Germinal center (tissue), 1 donor: Measurements from ENCODE around the gene ACOX2.
"Not testable (repeated sequence)": the region's sequence is repeated elsewhere in the genome, so short reads cannot be mapped to it uniquely, and the experiment has no call there.

Experiments used
- DNase-seq: peaks from one replicate; pipeline ENCODE4 v3.0.0; 2012; ENCODE audit warnings: mixed read lengths, low spot score

The ACOX2 gene

DNA sequence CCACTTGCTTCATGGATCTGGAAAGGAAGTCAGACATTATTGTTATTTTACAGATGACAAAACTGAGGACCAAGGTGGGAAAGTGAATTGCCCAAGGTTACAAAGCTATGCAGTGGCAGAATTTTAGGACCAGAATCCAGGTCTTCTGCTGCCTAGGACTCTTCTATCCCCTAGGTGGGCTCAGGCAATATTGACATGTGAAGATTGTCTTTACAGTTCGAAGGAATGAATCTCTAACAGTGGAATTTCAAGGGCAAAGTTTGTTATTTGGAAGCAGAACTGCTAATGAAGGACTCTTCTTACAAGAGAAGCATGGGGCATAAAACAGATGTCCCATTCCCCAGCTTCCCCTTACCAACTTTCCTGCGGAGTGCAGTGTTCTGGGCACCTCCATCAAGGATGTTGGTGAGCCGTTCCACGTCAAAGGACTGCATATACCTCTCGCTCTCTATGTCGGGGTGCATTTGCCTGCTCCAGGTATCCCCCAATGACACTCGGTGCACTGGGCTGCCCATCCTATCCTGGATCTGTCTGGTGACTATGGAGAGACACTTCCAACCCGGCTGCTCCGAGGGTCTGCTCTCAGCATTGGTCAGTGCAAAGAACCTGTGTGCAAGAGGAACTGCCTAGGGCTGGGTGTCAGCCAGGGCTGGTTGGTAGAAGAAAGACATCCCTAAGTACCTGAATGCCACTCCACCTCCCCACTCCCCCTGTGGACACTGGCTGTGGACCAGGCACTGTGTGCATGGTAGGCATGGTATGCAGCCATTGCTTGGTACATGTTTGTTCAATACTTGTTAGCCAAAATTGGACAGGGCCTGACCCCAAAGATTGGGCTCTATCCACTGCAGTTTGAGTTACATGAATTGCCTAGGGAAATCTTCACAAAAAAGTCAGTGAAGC lies 2.1 kb downstream of the ACOX2 start:
- no peak for DNase-seq

DNA sequence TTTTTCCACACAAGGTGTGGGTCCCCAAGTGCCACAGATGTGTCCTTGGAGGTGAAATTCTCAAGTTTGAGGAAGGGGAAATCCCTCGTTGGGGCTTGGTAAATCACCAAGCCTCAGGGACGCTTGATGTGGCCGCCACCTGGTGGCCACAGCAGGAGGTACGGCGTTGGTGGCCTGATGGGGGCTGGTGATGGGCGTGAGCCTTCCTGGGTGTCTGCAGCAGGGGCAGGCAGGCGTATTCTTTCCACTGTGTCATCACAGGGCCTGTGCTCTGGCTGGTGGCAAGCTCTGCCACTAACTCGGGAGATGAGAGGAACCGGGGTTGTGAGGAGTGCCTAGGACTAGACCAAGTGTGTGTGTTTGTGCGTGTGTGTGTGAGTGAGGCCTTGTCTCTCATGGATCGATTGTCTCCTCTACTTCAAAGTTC lies 4.2 kb downstream of the ACOX2 start:
- peak; percentile 92 for DNase-seq

DNA sequence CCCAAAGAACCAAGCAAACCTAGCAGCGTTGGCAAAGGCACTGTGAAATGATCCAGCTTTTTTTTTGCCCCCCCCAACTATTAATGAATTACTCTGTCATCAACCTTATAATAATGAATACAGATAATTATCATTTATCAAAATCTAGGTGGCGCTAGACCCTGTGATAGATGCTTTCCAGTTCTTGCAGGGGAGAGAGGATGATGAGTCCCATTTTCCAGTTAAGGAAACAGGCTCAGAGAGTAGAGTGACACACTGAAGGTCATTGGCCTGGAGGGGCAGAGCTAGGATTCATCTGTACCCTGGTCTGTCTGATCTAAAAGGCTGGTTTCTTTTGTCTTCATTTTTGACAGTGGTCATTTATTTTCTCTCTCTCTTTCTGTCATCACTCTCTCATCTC lies 5.0 kb downstream of the ACOX2 start:
- DNase-seq = no peak

DNA sequence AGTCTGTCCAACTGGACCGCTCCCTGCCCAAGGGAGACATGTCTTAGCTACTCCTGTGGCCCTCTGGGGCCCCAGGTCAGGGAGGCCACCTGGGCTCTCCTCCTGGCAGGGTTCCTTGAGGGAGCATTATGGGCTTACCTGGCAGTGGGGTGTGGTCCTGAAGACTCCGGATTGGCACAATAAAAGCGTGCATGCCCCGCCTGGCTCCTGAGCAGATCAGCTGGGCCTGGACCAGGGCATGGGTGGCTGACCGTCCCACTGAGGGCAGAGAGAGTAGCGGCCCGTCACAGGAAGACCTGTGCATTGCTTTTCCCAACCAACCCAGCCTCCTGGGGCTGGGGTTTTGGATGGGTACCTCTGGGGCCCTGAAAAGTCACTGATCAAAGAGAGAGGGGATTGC lies 5.4 kb downstream of the ACOX2 start:
- no peak for DNase-seq

DNA sequence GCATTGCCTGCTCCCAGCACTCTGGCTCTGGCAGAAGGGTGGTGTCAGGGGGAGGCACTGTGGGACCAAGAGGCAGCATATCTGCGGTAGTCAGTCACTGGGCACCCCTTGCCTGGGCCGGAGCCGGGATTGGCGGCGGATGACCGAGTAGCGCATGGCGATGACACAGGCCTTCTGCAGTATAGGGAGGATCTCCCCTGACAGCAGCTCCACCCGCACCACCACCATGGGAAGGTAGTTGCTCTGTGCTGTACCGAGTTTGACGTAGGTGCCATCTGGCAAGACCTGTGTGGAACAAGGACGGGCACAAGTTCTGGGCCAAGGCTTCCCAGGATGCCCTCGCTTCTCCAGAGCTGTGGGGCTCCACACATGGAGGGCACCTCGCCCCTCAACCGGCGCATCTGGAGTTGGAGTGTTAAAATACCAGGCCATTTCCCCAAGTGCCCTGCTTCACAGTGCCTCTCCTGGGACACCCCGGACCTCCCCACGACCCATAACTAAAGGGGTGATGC lies 6.6 kb downstream of the ACOX2 start:
- no peak for DNase-seq

DNA sequence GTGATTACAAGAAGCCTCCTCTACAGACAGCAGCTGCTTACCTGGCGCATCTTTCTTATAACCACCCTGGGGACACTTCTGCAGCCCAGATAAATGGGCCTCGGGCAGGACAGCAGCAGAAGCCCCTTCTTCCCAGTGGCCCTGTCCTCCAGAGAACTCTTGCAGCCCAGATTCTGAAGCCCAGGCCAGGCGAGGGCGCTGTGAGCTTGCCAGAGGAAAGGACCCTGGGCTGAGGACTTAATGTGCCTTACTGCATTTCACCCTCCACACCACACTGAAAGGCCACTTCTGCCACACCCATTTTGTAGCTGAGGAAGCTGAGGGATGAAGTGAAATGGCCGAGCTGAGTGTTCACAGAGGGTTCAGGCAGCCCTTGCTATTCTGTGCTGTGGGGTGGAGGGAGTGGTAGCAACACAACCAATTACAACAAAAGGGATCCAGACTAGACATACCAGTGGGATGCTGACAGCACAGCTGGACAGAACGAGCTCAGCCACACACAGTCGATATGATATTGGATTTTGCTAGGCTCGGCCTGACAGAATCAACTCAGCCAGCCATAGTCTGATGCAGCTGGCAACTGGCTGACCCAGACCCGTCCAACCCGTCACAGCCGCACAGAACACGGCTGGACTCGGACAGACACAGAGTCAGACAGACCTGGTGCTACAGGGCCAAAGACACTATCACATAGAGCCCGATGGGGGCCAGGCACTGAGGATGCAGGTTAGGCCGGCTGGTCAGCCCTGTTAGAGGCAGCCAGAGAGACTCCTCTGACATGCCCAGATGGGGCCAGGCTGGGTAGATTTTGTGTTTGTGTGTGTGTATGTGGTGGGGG lies 7.3 kb downstream of the ACOX2 start:
- no peak for DNase-seq

DNA sequence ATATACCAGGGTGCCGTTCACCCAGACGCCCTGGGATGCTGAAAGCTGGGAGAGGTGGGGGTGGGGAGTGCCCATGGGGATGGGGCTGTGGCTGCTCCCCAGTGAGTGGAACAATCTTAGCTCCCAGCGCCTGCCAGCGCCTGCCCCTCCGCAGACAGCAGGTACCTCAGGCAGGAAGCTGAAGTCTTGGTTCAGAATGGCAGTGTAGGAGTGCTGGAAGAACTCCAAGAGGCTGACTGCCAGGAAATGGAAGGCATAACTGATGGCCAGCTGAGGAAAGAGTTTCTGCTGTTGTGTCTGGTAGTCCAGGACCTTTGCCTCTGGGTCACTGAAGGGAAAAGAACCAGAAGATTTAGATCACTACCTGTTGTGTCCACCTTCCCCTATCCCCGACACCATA lies 8.4 kb downstream of the ACOX2 start:
- DNase-seq = no peak

DNA sequence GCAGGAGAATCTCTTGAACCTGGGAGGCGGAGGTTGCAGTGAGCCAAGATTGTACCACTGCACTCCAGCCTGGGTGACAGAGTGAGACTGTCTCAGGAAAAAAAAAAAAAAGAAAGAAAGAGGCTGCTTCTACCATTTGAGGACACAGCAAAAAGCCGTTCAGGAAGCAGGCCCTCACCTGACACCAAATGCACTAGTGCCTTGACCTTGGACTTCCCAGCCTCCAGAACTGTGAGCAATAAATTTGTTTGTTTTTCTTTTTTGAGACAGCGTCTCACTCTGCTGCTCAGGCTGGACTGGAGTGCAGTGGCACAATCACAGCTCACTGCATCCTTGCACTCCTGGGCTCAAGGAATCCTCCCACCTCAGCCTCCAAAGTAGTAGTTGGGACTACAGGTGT lies 9.6 kb downstream of the ACOX2 start:
- DNase-seq = not testable (repeated sequence)

DNA sequence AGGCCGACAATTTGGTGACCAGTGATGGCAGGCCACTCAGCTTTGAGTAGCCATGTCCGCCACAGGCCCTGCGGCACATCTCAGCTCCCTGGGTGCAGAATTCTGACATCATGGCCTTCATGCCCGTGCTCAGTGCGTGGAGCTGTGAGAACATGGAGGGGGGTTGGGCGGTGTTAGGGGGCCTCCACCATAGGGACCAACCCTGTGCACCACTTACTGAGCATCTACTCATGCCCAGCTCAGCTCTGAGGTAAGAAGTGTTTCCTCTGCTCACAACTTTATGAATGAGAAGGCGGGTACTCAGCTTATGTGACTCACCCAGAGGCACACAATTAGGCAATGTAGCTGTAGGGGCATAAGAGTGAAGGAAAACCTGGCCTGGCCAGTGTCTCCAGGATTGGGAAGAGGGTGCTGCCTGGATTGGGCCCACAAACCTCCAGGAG lies 10.5 kb downstream of the ACOX2 start:
- no peak for DNase-seq

DNA sequence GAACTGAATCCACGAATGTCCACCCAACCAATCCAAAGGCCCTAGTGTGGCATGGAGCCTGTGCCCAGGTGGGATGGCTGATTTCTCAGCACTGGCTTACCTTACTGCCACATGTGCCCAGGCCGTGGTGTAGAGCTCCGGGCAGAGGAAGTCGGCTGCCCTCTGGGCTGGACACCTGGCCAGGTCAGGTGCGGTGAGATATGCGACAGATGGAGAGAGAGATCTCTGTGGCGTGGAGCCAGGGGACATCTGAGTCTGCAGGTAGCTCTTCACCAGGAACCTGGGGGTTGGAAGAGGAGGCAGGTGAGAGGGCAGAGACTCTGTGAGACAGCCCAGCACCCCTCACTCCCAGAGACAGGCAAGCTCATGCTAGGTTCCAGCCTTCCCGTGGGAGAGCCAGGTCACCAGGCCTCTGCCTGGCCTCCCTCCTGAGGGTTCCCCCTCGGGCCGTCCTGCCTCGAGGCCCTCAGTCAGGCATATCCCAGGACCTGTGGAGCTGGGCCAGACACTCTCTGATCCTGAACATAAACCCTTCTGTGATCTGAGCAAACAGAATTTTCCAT lies 12.6 kb downstream of the ACOX2 start:
- DNase-seq = no peak

DNA sequence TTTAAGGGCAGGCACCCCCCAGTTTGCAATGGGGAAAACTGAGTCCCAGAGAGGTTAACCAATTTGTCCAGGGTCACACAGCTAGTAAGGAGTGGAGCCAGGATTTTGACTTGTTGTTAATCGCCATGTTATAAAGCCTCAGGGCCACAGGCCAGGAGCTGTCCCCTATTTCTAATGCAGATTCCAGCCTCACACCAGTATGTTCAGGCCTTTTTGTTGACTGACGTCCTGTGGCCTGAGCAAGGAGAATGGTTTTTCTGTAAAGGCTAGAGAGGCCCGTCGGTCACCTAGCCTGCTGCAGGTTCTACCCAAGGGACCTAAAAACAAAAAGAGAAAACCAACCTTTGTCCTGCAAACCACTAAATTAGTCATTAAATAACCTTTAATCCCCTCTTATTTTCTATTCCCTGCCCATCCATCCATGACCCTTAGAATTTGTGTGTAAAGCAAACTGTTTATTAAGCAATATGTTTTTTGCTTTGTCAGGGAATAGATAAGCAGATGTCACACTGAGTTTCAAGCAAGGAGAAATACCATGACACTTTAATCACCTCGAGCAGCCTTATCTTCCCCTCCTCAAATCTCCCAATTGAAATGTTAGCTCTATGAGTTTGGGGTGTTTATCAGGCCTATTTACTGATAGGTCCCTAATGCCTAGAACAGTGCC lies 14.1 kb downstream of the ACOX2 start:
- no peak for DNase-seq

DNA sequence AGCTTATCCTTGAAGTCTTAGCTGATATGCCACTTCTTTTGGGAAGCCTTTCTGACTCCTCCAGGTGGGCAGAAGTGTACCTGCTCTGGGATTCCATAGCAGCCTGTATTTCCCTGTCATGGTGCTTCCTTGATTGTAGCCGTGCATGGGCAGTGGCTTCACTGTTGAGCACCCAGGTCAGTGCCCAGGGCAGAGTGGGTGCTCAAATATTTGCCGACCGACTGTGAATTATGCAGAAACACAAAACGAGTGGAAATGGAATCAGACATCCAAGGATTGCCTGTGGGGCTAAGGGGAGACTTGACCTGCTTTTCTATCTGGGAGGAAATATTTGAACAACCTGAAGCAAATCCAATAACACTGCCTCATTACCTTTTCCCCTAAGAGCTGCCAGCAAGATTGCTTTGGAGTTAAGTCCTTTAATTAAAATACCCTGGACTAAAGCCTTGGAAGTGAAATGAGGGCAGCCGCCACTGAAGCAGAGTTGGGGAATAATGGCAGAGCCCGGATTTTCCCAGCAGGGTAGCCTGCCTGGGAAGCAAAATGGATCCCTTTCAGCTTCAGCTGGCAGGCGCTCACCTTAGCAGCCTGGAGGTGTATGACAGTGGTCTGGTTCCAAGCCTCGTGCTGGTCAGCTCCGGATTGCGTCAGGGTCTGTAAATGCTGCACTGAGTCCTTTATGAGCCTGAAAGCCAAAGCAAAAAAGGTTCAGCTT lies 14.9 kb downstream of the ACOX2 start:
- no peak for DNase-seq

DNA sequence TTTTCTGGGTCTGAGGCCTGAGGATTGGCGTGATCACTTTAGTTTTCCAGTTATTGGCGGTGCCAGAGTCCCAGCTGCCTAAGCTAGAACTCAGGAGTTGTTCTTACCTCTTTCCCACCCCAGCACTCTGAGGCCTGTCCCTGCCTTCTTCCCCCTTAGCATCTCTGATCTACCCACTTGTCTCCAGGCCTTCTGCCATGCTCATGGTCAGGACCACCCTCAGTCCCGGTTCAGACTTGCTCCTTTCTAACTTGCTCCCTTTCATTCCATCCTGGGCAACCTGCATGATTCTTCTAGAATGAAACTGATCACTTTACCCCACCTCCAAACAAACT lies 15.7 kb downstream of the ACOX2 start:
- no peak for DNase-seq

DNA sequence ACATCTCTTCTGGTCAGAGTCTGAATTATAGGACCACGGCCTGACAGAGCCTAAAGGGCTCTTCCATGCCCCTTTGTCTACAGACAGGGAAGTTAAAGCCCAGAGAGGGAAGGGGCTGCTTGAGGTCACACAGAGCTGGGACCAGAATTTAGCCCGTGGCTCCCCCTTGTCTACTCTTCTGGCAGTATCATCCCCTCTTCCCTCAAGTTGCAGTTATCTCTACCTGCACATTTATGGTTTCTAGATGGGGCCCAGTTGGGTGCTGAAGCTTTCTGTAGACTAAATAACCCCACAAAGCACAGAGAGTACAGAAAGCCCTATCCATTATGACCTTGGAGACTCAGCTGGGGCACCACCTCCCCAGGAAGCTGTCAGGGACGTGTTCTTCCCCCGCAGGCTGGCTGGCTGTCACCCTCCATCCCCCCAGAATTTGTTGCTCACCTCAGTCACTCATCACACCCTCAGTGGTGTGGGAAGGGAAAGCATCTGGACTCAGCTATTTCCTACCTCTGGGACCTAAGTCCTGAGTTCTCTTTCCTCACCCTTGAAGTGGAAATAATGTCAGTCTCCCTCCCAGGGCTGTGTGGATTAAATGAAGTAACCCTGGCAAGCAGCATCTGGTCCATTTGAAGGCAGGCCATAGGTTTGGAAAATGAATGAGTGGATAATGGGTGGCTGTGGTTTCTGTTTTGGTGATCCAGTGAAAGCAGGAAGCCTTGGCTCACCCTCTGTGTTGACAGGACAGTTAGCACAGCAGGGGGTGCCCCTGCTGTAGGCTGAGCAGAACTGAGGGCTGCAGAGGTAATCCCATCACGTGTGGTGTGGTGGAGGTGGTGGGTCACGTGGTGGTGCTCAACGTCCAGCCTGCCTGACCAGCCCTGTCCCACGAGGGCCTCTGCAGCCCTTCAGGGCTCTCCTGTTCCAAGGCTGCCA lies 16.3 kb downstream of the ACOX2 start:
- no peak for DNase-seq

DNA sequence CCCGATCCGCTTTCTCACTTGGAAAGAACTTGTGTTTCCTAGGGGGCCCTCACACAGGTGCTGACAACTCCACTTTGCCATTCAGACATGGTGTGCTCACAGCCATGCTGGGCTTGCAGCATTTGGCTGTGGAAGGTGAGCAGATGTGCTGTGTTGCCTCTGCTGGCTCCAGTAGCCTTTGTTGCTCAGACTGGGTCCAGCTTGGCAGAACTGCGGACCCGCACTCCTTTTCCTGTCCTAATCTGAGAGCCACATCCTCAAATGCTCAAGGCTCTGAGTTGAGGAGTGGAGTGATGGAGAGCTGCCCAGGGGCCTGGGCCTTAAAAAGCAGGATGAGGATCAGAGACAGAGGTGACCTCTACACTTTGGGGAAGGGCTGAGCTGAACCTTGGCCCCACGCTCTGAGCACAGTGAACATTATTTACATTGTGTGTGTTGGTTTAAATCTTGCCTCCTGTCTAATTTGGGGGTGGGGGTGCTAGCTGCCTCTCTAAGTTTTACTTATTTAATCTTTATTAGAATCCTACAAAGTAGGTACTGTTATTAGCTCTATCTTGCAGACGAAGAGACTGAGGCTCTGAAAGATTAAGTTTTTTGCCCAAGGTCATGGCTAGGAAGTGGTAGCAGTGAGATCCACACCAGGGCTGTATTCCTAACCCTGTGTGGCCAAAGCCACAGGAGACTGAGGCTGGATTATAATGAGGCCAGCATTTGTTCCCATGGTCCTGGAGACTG lies 17.2 kb downstream of the ACOX2 start:
- no peak for DNase-seq

DNA sequence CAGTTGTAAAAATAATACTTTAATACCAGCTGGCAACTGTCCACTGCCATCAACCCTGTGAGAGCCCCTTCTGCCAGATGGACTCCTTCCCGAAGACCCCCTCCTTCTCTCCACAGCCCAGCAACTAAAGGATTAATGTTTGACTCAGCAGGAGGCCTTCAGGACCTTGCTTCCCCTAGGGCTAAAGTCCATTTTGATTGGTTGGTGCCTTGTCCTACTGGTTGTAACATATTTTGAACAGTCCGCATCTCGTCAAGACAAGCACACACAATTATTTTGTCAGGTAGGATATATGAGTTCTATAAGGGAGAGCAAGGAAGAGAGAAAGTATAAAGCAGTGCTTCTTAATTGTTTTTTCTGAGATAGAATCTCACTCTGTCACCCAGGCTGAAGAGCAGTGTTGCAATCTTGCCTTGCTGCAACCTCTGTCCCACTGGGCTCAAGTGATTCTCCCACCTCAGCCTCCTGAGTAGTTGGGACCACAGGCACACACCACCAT lies 18.6 kb downstream of the ACOX2 start:
- no peak for DNase-seq

DNA sequence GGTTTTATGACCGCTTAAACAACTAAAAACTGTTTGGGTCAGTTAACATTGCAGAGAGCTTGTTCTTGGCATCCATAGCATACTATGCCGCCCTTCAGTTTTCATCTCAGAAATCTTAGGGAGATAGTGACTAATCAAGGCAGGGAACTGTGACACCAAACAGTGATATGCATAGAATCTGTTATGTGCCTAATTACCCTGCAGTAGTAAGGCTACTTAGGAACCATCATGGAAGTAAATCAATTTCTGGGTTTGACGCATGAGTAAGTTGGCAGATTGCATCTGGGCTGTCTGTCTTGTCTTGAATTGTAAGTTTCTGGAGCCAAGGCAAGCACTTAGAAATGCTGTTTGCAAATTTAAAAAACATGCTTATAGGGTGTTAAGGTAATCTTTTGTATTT lies 22.6 kb downstream of the ACOX2 start:
- no peak for DNase-seq

DNA sequence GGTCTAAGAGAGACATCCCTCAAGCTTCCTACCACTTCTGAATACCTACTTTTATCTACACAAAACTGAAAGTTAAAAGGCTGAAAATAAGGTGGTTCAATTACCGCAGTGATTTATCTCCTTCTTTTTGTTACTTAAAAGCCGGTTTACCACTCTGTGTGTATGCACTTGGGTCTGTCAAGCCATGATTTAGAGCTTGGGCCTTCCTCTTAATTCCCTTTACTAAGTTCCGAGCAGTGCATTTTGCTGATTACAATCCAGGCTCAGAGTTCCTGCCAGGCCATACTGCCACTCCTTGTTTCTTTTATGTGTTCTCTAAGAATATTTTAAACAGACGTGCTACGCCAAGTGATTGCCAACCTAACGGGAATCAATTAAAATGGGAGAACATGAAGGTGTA lies 28.6 kb downstream of the ACOX2 start:
- DNase-seq = no peak

DNA sequence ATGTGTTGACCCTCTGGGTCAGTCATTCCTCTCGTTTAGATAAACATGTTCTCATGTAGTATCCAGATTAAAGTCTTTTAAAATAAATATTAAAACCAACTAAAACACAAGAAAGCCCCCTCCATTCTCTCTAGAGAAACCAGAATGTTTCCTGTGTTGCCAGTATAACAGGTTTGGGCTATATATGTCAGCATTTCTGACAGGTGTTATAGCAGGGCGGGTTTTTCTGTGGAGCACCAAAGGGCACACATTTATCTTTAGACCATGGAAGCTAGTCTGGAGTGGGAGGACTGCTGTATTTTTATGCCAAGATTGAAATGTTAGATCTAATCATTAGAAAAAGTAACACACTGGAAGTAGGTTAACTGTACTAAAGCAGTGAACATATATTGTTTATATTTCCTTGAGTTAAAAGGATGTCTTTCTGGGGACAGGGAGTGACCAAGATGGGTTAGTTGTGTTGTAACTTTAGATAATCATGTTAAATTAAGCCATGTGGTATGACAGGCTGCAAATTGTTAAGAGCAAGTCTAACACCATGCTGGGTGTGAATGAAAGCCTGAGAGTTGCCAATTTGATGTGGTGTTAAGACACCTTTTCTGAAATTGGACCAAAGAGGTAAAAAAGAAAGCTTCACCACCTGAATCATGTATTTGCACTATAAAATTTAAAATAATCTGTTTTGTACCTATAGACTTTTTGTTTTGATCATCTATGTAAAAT lies 29.5 kb downstream of the ACOX2 start:
- no peak for DNase-seq
